Natural killer cell treated with Interleukin-12 subunit alpha and Interleukin-12 subunit beta and Interleukin-15 and Interleukin-18, amount 100 ng/mL, for 72 hours (primary cell): Measurements from ENCODE around the gene ATM. TPM values are rescaled to one million over a fixed set of nuclear protein-coding genes. Genes with fewer than 3 reads are reported as not detected.
A peak's percentile ranks its signal among the peaks of the same experiment; 100 is the strongest.

Experiments
- ATAC-seq, 2 donors: fragments of 150-1000 bp; cut with Tn5 transposase in 1 of 2; sonication (Bioruptor Pico), chemical (Tn5 transposase) in 1 of 2; 2 replicates each; pipeline ENCODE4 v1.10.0; 2021
- DNase-seq: peaks from one replicate; pipeline ENCODE4 v3.0.0; 2022; ENCODE audit warnings: low spot score
- H3K27ac Mint-ChIP-seq, 2 donors: 1 replicate in 1 of 2; 2 replicates in 1 of 2; pipeline ENCODE4 v1.8.0; 2022; ENCODE audit warnings: mixed read lengths in 2 of 2, mild to moderate bottlenecking in 1 of 2, moderate library complexity in 1 of 2
- H3K27me3 Mint-ChIP-seq, 2 donors: 1 replicate in 1 of 2; 2 replicates in 1 of 2; pipeline ENCODE4 v1.8.0; 2022; ENCODE audit warnings: mixed read lengths in 2 of 2
- H3K36me3 Mint-ChIP-seq: one replicate; pipeline ENCODE4 v1.8.0; 2022; ENCODE audit warnings: mixed read lengths
- H3K4me1 Mint-ChIP-seq, 2 donors: 1 replicate in 1 of 2; 2 replicates in 1 of 2; pipeline ENCODE4 v1.8.0; 2022; ENCODE audit warnings: low read depth in 2 of 2, mixed read lengths in 2 of 2, mild to moderate bottlenecking in 1 of 2
- H3K4me3 Mint-ChIP-seq: one replicate; pipeline ENCODE4 v1.8.0; 2022; ENCODE audit warnings: mixed read lengths
- H3K9me3 Mint-ChIP-seq: 2 replicates; pipeline ENCODE4 v1.8.0; 2022; ENCODE audit warnings: mixed read lengths
- total RNA-seq, 2 donors: library from RNA; stranded (reverse); gene quantifications; one replicate each; pipeline ENCODE4 v1.2.3, GENCODE V29; 2022

The ATM gene
- total RNA-seq, 2 donors from 2014 or later = 86.4 to 107 TPM

- Mint-ChIP-seq H3K27me3 (no peaks in the 10 kb centered on the region), H3K4me1 (peaks cover 21 to 47% of the 10 kb centered on the region in 2 donors), H3K36me3 (peaks cover 5% of the 10 kb centered on the region), H3K27ac (no peak overlapping the region), H3K4me3 (no peak overlapping the region), H3K9me3 (no peaks in the 10 kb centered on the region)
- no peak for ATAC-seq
- DNase-seq = no peak
These were observed 2.3 kb downstream of the ATM start for GRCh38 chr11:108224911-108225786.

DNA sequence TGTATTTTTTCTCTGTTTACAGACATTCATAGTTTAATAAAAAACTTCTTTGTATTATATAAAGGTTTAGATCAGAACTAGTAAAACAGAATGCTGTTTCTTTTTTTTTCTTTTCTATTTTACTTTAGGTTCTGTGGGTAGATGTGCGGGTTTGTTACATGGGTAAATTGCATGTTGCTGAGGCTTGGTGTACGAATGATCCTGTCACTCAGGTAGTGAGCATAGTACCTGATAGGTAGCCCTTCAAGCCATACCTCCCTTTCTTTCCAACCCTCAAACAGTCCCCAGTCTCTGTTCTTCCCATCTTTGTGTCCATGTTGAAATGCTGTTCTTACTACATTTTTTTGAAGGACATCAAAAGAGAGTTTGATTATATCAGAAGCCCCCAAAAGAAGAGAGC, 3.2 kb downstream of the ATM start:
- no peak overlapping the region for H3K4me3 Mint-ChIP-seq
- no peaks in the 10 kb centered on the region for H3K27me3 Mint-ChIP-seq
- ATAC-seq (no peak), DNase-seq (no peak)
- H3K27ac Mint-ChIP-seq = no peak overlapping the region
- H3K36me3 Mint-ChIP-seq = peaks cover 5% of the 10 kb centered on the region
- H3K4me1 Mint-ChIP-seq = peaks cover 18 to 41% of the 10 kb centered on the region in 2 donors
- H3K9me3 Mint-ChIP-seq = no peaks in the 10 kb centered on the region

DNA sequence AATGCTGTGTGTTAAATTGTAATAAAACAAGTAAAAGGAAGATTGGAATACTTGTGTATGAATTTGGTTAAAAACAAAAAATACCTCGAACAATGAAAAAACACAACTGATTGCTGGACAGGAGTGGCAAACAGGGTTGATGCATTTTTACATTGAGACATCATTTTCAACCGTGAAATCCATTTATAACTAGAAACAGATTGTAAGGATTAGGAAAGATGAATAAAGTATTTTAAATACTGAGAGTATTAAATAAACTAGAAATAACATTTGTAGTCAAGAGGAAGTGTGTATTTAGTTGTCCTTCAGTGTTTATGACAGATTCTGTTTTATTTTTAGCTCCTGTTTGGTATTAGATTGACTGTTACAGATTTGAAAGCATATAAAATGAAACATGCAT, 5.4 kb downstream of the ATM start:
- DNase-seq (no peak), ATAC-seq (no peak)
- Mint-ChIP-seq H3K27ac (no peak overlapping the region), H3K27me3 (no peaks in the 10 kb centered on the region), H3K4me1 (peaks cover 27 to 46% of the 10 kb centered on the region in 2 donors), H3K9me3 (no peaks in the 10 kb centered on the region), H3K4me3 (peak overlapping the region; percentile 65), H3K36me3 (peaks cover 13% of the 10 kb centered on the region)

DNA sequence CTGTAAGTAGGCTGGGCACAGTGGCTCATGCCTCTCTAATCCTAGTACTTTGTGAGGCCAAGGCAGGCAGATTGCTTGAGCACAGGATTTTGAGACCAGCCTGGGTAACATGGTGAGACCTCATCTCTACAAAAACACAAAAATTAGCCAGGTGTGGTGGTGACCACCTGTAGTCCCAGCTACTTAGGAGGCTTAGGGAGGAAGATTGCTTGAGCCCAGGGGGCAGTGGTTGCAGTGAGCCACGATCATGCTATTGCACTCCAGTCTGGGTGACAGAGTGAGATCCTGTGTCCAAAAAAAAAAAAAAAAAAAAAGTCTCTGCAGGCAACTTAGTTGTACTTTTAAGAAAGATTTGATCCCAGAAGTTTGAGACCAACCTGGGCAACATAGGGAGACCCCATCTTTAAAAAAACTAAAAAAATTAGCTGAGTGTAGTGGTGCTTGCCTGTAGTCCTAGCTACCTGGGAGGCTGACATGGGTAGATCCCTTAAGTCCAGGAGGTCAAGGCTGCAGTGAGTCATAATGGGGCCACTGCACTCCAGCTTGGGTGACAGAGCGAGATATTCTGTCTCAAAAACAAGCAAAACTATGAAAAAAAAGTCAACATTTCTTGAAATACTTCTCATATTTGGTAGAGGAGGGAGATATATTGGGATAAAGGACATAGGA, 10.5 kb downstream of the ATM start:
- ATAC-seq (no peak), DNase-seq (no peak)
- peaks cover 2% of the 10 kb centered on the region for H3K9me3 Mint-ChIP-seq
- H3K36me3 Mint-ChIP-seq = peaks cover 22% of the 10 kb centered on the region
- H3K27ac Mint-ChIP-seq = peak overlapping the region; percentile 76
- peak overlapping the region; percentile 51 for H3K4me3 Mint-ChIP-seq
- H3K4me1 Mint-ChIP-seq = peaks cover 47 to 53% of the 10 kb centered on the region in 2 donors
- H3K27me3 Mint-ChIP-seq = no peaks in the 10 kb centered on the region

- Mint-ChIP-seq H3K4me3 (peak overlapping the region; percentile 83), H3K36me3 (peaks cover 28% of the 10 kb centered on the region), H3K4me1 (peaks cover 50 to 62% of the 10 kb centered on the region in 2 donors), H3K27me3 (no peaks in the 10 kb centered on the region), H3K9me3 (peaks cover 2% of the 10 kb centered on the region), H3K27ac (peak overlapping the region; percentile 88 to 94)
- DNase-seq (no peak), ATAC-seq (no peak)
These were observed 12.3 kb downstream of the ATM start for GRCh38 chr11:108235192-108235591.

DNA sequence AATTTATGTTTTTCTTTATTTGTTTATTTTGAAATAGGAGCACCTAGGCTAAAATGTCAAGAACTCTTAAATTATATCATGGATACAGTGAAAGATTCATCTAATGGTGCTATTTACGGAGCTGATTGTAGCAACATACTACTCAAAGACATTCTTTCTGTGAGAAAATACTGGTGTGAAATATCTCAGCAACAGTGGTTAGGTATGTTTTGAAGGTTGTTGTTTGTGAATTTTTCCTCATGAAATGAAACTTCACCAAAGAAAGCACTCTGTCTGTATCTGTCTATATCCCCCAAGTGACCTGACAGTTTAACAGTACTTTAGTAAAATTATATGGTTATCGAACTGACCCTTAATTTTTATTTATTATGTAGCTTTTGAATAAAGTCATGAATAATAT, 12.8 kb downstream of the ATM start:
- ATAC-seq = no peak
- H3K27ac Mint-ChIP-seq = peak overlapping the region; percentile 88 to 94
- peaks cover 50 to 62% of the 10 kb centered on the region in 2 donors for H3K4me1 Mint-ChIP-seq
- H3K36me3 Mint-ChIP-seq = peaks cover 31% of the 10 kb centered on the region
- H3K27me3 Mint-ChIP-seq = no peaks in the 10 kb centered on the region
- H3K4me3 Mint-ChIP-seq = peak overlapping the region; percentile 83
- H3K9me3 Mint-ChIP-seq = peaks cover 2% of the 10 kb centered on the region
- DNase-seq = no peak

- peaks cover 57 to 70% of the 10 kb centered on the region in 2 donors for H3K4me1 Mint-ChIP-seq
- peak overlapping the region; percentile 88 to 94 for H3K27ac Mint-ChIP-seq
- H3K4me3 Mint-ChIP-seq = peak overlapping the region; percentile 83
- DNase-seq = no peak
- H3K36me3 Mint-ChIP-seq = peaks cover 26% of the 10 kb centered on the region
- peak; percentile 58 to 64 for ATAC-seq
- H3K27me3 Mint-ChIP-seq = no peaks in the 10 kb centered on the region
- H3K9me3 Mint-ChIP-seq = peaks cover 2% of the 10 kb centered on the region
These were observed 14.2 kb downstream of the ATM start for GRCh38 chr11:108237058-108237481.

GRCh38 chr11:108239076-108239475, 16.2 kb downstream of the ATM start:
- Mint-ChIP-seq H3K27ac (peak overlapping the region; percentile 86), H3K9me3 (peaks cover 2% of the 10 kb centered on the region), H3K4me1 (peaks cover 47 to 61% of the 10 kb centered on the region in 2 donors), H3K36me3 (peaks cover 18% of the 10 kb centered on the region), H3K27me3 (no peaks in the 10 kb centered on the region), H3K4me3 (peak overlapping the region; percentile 65)
- no peak for DNase-seq
- no peak for ATAC-seq

DNA sequence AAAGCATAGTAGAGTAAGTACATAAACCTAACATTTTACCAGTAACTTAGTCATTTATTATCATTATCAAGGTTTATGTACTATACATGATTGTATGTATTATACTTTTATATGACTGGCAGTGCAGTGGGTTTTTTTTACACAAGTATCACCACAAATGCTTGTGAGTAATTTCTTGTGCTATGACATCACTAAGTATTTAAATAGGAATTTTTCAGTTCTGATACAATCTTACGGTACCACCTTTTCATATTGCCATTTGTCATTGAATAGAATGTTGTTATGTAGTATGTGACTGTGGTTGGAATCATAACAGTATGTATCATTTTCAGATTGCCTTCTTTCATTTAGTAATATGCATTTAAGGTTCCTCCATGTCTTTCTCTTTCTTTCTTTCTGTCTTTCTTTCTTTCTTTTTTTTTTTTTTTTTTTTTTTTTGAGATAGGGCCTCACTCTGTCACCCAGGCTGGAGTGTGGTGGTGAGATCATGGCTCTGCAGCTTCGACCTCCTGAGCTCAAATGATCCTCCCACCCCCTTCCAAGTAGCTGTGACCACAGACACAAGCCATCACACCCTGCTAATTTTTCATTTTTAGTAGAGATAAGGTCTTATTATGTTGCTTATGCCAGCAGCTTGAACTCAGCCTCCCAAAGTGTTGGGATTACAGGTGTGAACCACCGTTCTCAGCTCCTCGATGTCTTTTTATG, 18.6 kb downstream of the ATM start:
- ATAC-seq (peak; percentile 80 to 82), DNase-seq (peak; percentile 65)
- Mint-ChIP-seq H3K4me3 (peak overlapping the region; percentile 68), H3K36me3 (peaks cover 21% of the 10 kb centered on the region), H3K27me3 (no peaks in the 10 kb centered on the region), H3K9me3 (no peaks in the 10 kb centered on the region), H3K4me1 (peaks cover 50 to 65% of the 10 kb centered on the region in 2 donors), H3K27ac (peak overlapping the region; percentile 83 to 86)

GRCh38 chr11:108242422-108242821, 19.6 kb downstream of the ATM start:
- peaks cover 22% of the 10 kb centered on the region for H3K36me3 Mint-ChIP-seq
- DNase-seq = no peak
- H3K9me3 Mint-ChIP-seq = no peaks in the 10 kb centered on the region
- peak overlapping the region; percentile 68 for H3K4me3 Mint-ChIP-seq
- no peaks in the 10 kb centered on the region for H3K27me3 Mint-ChIP-seq
- H3K27ac Mint-ChIP-seq = peak overlapping the region; percentile 83 to 86
- ATAC-seq = no peak
- peaks cover 45 to 60% of the 10 kb centered on the region in 2 donors for H3K4me1 Mint-ChIP-seq

DNA sequence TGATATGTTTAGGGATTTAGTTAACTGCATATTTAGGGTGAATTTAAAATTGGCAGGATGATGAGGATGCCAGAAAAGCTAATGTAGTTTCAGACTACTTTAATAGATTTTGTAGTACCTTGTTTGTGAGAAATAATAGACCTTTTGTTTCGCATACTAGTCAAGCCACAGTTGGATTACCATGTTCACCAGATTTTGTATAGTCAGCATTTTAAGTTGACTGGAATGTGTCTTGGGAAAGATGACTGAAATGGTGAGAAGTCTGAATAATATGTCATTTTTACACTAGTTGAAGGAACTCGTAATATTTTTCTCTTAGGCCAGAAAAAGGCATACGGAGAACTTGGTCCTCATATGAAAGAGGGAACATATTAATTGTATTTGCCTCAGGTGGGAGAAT, 23.4 kb downstream of the ATM start:
- H3K9me3 Mint-ChIP-seq = no peaks in the 10 kb centered on the region
- no peak for DNase-seq
- H3K27me3 Mint-ChIP-seq = no peaks in the 10 kb centered on the region
- no peak overlapping the region for H3K4me3 Mint-ChIP-seq
- H3K4me1 Mint-ChIP-seq = peaks cover 26 to 35% of the 10 kb centered on the region in 2 donors
- H3K27ac Mint-ChIP-seq = peak overlapping the region; percentile 44 to 89
- no peak for ATAC-seq
- H3K36me3 Mint-ChIP-seq = peaks cover 13% of the 10 kb centered on the region

DNA sequence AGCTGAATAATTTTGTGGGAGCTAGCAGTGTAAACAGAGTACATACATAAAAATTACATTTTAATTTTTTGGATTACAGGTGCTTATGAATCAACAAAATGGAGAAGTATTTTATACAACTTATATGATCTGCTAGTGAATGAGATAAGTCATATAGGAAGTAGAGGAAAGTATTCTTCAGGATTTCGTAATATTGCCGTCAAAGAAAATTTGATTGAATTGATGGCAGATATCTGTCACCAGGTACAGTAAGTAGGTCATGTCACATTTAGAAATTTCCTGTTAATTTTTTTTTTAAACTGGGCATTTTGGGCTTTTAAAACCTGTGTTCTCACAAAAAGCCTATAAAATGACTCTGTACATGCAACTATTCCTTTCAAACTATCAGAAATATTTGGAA, 24.0 kb downstream of the ATM start:
- peaks cover 24 to 29% of the 10 kb centered on the region in 2 donors for H3K4me1 Mint-ChIP-seq
- H3K4me3 Mint-ChIP-seq = no peak overlapping the region
- H3K9me3 Mint-ChIP-seq = no peaks in the 10 kb centered on the region
- peak overlapping the region; percentile 44 to 89 for H3K27ac Mint-ChIP-seq
- ATAC-seq (no peak), DNase-seq (no peak)
- no peaks in the 10 kb centered on the region for H3K27me3 Mint-ChIP-seq
- H3K36me3 Mint-ChIP-seq = peaks cover 19% of the 10 kb centered on the region

GRCh38 chr11:108253176-108253575, 30.3 kb downstream of the ATM start:
- Mint-ChIP-seq H3K4me1 (peaks cover 10% of the 10 kb centered on the region in 2 donors), H3K27me3 (no peaks in the 10 kb centered on the region), H3K27ac (peak overlapping the region in 1 of 2 donors; percentile 76), H3K9me3 (no peaks in the 10 kb centered on the region), H3K4me3 (no peak overlapping the region), H3K36me3 (peaks cover 24% of the 10 kb centered on the region)
- no peak for ATAC-seq
- DNase-seq = no peak
